HEK293 (cell line): ENCODE measurements around the gene CDC40.

Experiments used
- CTCF ChIA-PET: fragments of 350-600 bp; formaldehyde crosslinking; extraction: SDS; loops from one replicate; lab custom pipeline; 2021; ENCODE audit warnings: antibody characterized with exemption; lab: Yijun Ruan, JAX
- POLR2A ChIA-PET: fragments of 300-600 bp; formaldehyde crosslinking; extraction: SDS; loops from one replicate; lab custom pipeline; 2020; ENCODE audit warnings: antibody characterized with exemption, inconsistent platforms; lab: Yijun Ruan, JAX
- H3K27ac ChIP-seq: fragments of 200-500 bp; sonication (Bioruptor generic); 2 replicates; pipeline ENCODE4 v1.5.1; 2014; ENCODE audit warnings: low read depth, low read length, control low read depth, inconsistent platforms; ENCODE audit errors: extremely low read depth
- H3K36me3 ChIP-seq, 2 experiments: fragments of 200-500 bp in 1 of 2; sonication (Bioruptor generic) in 1 of 2; 1 replicate in 1 of 2; 2 replicates in 1 of 2; pipeline ENCODE4 v1.5.1; 2014 to 2017; ENCODE audit warnings: inconsistent platforms in 2 of 2, low read length in 2 of 2; ENCODE audit not compliant: control insufficient read depth in 2 of 2, insufficient read depth in 1 of 2
- H3K4me1 ChIP-seq: fragments of 200-500 bp; sonication (Bioruptor generic); 2 replicates; pipeline ENCODE4 v1.5.1; 2014; ENCODE audit warnings: mild to moderate bottlenecking, low read length, inconsistent platforms; ENCODE audit not compliant: control insufficient read depth, insufficient read depth
- H3K4me3 ChIP-seq: 2 replicates; pipeline ENCODE4 v1.5.1; 2011; ENCODE audit warnings: low read depth, mild to moderate bottlenecking, control low read depth, low read length, moderate library complexity
- H3K9me3 ChIP-seq: fragments of 200-500 bp; sonication (Bioruptor generic); 2 replicates; pipeline ENCODE4 v1.5.1; 2014; ENCODE audit warnings: low read depth, low read length, inconsistent platforms; ENCODE audit not compliant: control insufficient read depth, insufficient read depth
- INSM2 ChIP-seq: fragments of 450-650 bp; formaldehyde crosslinking; IDR thresholded peaks from 2 replicates; pipeline ENCODE4 v1.5.1; 2016; ENCODE audit warnings: missing biosample characterization, missing genetic modification characterization
- KLF10 ChIP-seq: fragments of 450-650 bp; IDR thresholded peaks from 2 replicates; pipeline ENCODE4 v1.5.1; 2018; ENCODE audit warnings: missing biosample characterization, mild to moderate bottlenecking, missing genetic modification characterization
- PATZ1 ChIP-seq: fragments of 450-650 bp; formaldehyde crosslinking; IDR thresholded peaks from 2 replicates; pipeline ENCODE4 v1.5.1; 2016; ENCODE audit warnings: missing biosample characterization, missing genetic modification characterization
- RBAK ChIP-seq: fragments of 450-650 bp; formaldehyde crosslinking; IDR thresholded peaks from 2 replicates; pipeline ENCODE4 v1.5.1; 2016; ENCODE audit warnings: missing biosample characterization, missing genetic modification characterization
- REST ChIP-seq: fragments of 450-650 bp; formaldehyde crosslinking; IDR thresholded peaks from 2 replicates; pipeline ENCODE4 v1.5.1; 2016; ENCODE audit warnings: missing biosample characterization, missing genetic modification characterization
- TSHZ1 ChIP-seq: fragments of 450-650 bp; formaldehyde crosslinking; IDR thresholded peaks from 2 replicates; pipeline ENCODE4 v1.5.1; 2016; ENCODE audit warnings: missing biosample characterization, missing genetic modification characterization, borderline replicate concordance
- ZBTB17 ChIP-seq: fragments of 450-650 bp; formaldehyde crosslinking; IDR thresholded peaks from 2 replicates; pipeline ENCODE4 v1.5.1; 2016; ENCODE audit warnings: missing biosample characterization, missing genetic modification characterization
- ZFP3 ChIP-seq: fragments of 450-650 bp; formaldehyde crosslinking; IDR thresholded peaks from 2 replicates; pipeline ENCODE4 v1.5.1; 2016; ENCODE audit warnings: low read depth, missing biosample characterization, missing genetic modification characterization
- ZIC2 ChIP-seq: fragments of 450-650 bp; formaldehyde crosslinking; IDR thresholded peaks from 2 replicates; pipeline ENCODE4 v1.5.1; 2016; ENCODE audit warnings: missing biosample characterization, missing genetic modification characterization
- ZNF121 ChIP-seq: fragments of 450-650 bp; formaldehyde crosslinking; IDR thresholded peaks from 2 replicates; pipeline ENCODE4 v1.5.1; 2016; ENCODE audit warnings: missing biosample characterization, missing genetic modification characterization
- ZNF157 ChIP-seq: fragments of 450-650 bp; formaldehyde crosslinking; IDR thresholded peaks from 2 replicates; pipeline ENCODE4 v1.5.1; 2016; ENCODE audit warnings: missing biosample characterization, missing genetic modification characterization
- ZNF169 ChIP-seq: fragments of 450-650 bp; formaldehyde crosslinking; IDR thresholded peaks from 2 replicates; pipeline ENCODE4 v1.5.1; 2016; ENCODE audit warnings: missing biosample characterization, missing genetic modification characterization
- ZNF214 ChIP-seq: fragments of 450-650 bp; formaldehyde crosslinking; IDR thresholded peaks from 2 replicates; pipeline ENCODE4 v1.5.1; 2017; ENCODE audit warnings: missing biosample characterization, mild to moderate bottlenecking, missing genetic modification characterization, borderline replicate concordance
- ZNF221 ChIP-seq: fragments of 450-650 bp; formaldehyde crosslinking; IDR thresholded peaks from 2 replicates; pipeline ENCODE4 v1.5.1; 2017; ENCODE audit warnings: missing biosample characterization, missing genetic modification characterization, borderline replicate concordance
- ZNF433 ChIP-seq: fragments of 450-650 bp; formaldehyde crosslinking; IDR thresholded peaks from 2 replicates; pipeline ENCODE4 v1.5.1; 2016; ENCODE audit warnings: missing biosample characterization, missing genetic modification characterization, low read depth
- ZNF501 ChIP-seq: fragments of 450-650 bp; formaldehyde crosslinking; IDR thresholded peaks from 2 replicates; pipeline ENCODE4 v1.5.1; 2016; ENCODE audit warnings: missing biosample characterization, missing genetic modification characterization
- ZNF549 ChIP-seq: fragments of 450-650 bp; IDR thresholded peaks from 2 replicates; pipeline ENCODE4 v1.5.1; 2018; ENCODE audit warnings: missing biosample characterization, missing genetic modification characterization, mild to moderate bottlenecking, inconsistent platforms, moderate library complexity
- ZNF623 ChIP-seq: fragments of 450-650 bp; formaldehyde crosslinking; IDR thresholded peaks from 2 replicates; pipeline ENCODE4 v1.5.1; 2016; ENCODE audit warnings: missing biosample characterization, missing genetic modification characterization
- ZNF645 ChIP-seq: fragments of 450-650 bp; formaldehyde crosslinking; IDR thresholded peaks from 2 replicates; pipeline ENCODE4; 2016; ENCODE audit warnings: missing biosample characterization, missing genetic modification characterization

The CDC40 gene

GRCh38 chr6:110250838-110251237 lies 70.6 kb downstream of the CDC40 start:
- H3K36me3 ChIP-seq: no peaks in the 10 kb centered on the region
- ChIA-PET POLR2A (no interaction called here), CTCF (no interaction called here)
- TF ChIP-seq ZNF433: no peak
- no peak for TF ChIP-seq ZNF121
- TF ChIP-seq ZNF549 (tag by site-specific recombination): no peak
- no peak for TF ChIP-seq RBAK (tag by site-specific recombination)
- TF ChIP-seq ZNF623 (tag by site-specific recombination): no peak
- TF ChIP-seq ZIC2: no peak
- no peak for TF ChIP-seq ZNF501 (tag by site-specific recombination)
- TF ChIP-seq KLF10 (tag by site-specific recombination): no peak
- no peak for TF ChIP-seq INSM2 (tag by site-specific recombination)
- no peak for TF ChIP-seq ZNF214 (tag by site-specific recombination)
- no peak for TF ChIP-seq ZNF645 (tag by site-specific recombination)
- TF ChIP-seq ZFP3: no peak
- TF ChIP-seq ZBTB17 (tag by site-specific recombination): no peak
- TF ChIP-seq ZNF169 (tag by site-specific recombination): no peak
- TF ChIP-seq PATZ1 (tag by site-specific recombination): no peak
- no peak for TF ChIP-seq ZNF221 (tag by site-specific recombination)
- TF ChIP-seq TSHZ1 (tag by site-specific recombination): no peak
- no peak overlapping the region for H3K4me3 ChIP-seq
- H3K4me1 ChIP-seq: no peaks in the 10 kb centered on the region
- H3K27ac ChIP-seq: no peak overlapping the region
- H3K9me3 ChIP-seq: no peaks in the 10 kb centered on the region

- Histone ChIP-seq H3K4me1 (no peaks in the 10 kb centered on the region), H3K27ac (no peak overlapping the region), H3K36me3 (no peaks in the 10 kb centered on the region), H3K4me3 (no peak overlapping the region), H3K9me3 (no peaks in the 10 kb centered on the region)
- TF ChIP-seq ZNF157 (no peak), REST (tag by site-specific recombination) (peak; percentile 97), RBAK (tag by site-specific recombination) (no peak)
- POLR2A ChIA-PET: no interaction called here
- CTCF ChIA-PET: no interaction called here
These were observed 75.1 kb downstream of the CDC40 start for GRCh38 chr6:110255211-110255750.
